Left cardiac atrium (tissue), 4 donors: Measurements from ENCODE around the gene DR1. TPM values are rescaled to one million over a fixed set of nuclear protein-coding genes. Genes with fewer than 3 reads are reported as not detected.
"Not testable (repeated sequence)": the region's sequence is repeated elsewhere in the genome, so short reads cannot be mapped to it uniquely, and the experiment has no call there.

Experiments
- ATAC-seq, 2 donors: fragments of 200-7000 bp; cut with Tn5 transposase; one replicate each; pipeline ENCODE4 v1.9.1; 2020; ENCODE audit warnings: mild to moderate bottlenecking in 2 of 2, moderate library complexity in 2 of 2
- DNase-seq: peaks from one replicate; pipeline ENCODE4 v3.0.0-alpha.2; 2020
- intact Hi-C, 2 donors: fragments of 100-400 bp; cut with DNase I; formaldehyde crosslinking; loops; one replicate each; pipeline versions ENCODE4 v1.14.1 to v1.15.1; 2022 to 2023
- total RNA-seq, 2 donors: library from RNA; stranded (reverse); fragmentation: NEBNext Ultra II Directional; extraction: Animal tissue kit (Norgen Biotek cat#: 25700); gene quantifications; one replicate each; pipeline ENCODE4 v1.2.1, GENCODE V29; 2021
- donor health status: DM: no; HTN: yes; CAD: no.
- donor health status: DM: no; HTN: yes; CAD: no; lungs with severe emphysema.
- donor health status: DM: yes; HTN: yes; CAD: no.
- donor health status: Dilated cardiomyopathy.

The DR1 gene
- total RNA-seq, 2 donors from 2014 or later: 33.2 to 41.0 TPM

DNA sequence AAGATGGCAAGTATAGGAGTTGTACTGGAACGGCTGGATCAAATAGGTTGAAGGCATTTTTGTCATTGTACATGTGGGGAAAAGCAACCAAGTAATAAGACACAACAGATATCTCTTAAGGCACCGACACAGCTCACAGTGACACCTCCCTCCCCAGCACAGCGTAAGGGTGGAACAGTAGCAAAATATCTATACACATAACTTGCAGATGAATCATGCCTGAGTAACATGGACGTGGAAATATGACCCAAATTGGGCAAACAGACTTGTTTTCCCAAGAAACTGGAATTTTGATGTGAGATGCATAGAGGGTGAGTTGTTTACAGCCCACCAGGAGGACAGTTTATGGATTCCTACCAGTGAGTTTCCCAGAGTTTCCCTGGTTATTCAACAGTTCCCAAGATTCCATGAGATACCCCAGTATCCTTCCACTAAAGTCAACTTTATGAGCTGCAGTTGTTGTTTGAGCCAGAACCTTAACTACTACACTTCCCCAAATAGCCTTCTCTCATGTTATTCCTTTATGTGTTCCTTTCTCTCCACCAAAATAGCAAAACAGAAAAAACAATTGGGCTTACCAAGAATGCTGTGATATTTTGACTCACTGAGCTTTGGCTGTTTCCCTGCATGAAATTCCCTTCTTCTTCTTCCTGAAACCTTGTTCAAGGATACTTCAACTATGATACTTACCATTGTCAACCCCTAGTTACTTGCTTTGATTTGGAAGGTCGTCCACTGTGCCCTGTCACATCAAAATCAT, 7.1 kb upstream of the DR1 start:
- ATAC-seq (peak in 1 of 2 donors; percentile 61), DNase-seq (no peak)
- intact Hi-C loops: no loop called here

DNA sequence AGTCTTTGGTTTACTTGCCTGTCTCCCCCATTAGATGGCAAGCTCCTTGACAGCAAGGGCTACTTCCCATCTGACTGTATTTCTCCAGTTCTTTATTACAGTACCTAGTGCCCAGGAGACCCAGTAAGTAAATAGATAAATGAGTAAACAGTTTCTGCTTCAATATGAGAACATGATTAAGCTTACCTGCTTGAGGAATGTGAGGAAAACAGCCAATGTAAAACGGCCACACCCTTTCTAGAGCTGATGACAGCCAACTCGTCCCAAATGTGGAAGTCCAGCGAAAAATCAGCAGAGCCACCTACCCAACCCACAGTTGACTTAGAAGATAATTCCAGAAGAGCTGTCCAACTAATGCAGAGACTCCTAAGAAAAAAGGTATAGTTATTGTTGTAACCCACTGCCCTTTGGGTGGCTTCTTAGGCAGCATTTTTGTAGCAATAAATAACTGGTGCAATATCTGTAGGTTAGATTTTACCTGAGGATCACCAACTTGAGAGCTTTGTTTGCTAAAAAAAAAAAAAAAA, 6.5 kb upstream of the DR1 start:
- intact Hi-C loops: no loop called here
- ATAC-seq (no peak), DNase-seq (no peak)

DNA sequence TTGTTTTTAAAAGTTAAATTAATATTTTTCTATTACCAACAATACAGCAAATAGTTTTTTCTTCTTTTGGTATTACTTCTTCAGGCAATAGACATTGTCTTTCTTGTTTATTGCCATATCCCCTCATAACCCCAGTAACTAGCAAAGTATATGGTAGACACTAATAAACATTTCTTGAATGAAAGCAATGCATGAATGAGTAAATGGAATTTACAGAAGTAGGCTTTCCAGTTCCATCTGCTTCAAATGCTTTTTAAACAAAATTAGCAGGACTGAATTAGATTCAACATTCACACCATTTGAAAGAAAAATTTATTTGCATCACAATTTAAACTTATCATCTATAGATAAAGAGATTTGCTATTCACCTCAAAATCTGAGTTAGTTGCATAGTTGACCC, 5.6 kb upstream of the DR1 start:
- DNase-seq: no peak
- ATAC-seq: no peak
- intact Hi-C loops: loop anchor here in 1 of 2 donors (5.0 kb wide), 1 partner anchor 33 kb away; no protein-coding TSS in a partner anchor

DNA sequence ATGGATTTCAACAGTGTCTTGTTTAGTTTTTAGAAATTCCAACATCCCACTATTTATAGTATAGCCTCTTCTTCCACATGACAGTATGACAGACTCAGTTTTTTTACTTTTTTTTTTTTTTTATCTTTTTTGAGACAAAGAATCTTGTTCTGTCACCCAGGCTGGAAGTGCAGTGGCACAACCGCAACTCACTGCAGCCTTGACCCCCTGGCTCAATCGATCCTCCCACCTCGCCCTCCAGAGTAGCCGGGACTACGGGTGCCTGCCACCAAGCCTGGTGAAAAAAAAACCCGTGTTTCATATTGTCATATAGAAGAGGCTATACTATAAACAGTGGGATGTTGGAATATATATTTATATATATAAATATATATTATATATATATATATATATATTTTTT, 1.2 kb upstream of the DR1 start:
- ATAC-seq (no peak), DNase-seq (no peak)
- intact Hi-C loops: loop anchor here in 1 of 2 donors (5.0 kb wide), 1 partner anchor 37 kb away; no protein-coding TSS in a partner anchor

DNA sequence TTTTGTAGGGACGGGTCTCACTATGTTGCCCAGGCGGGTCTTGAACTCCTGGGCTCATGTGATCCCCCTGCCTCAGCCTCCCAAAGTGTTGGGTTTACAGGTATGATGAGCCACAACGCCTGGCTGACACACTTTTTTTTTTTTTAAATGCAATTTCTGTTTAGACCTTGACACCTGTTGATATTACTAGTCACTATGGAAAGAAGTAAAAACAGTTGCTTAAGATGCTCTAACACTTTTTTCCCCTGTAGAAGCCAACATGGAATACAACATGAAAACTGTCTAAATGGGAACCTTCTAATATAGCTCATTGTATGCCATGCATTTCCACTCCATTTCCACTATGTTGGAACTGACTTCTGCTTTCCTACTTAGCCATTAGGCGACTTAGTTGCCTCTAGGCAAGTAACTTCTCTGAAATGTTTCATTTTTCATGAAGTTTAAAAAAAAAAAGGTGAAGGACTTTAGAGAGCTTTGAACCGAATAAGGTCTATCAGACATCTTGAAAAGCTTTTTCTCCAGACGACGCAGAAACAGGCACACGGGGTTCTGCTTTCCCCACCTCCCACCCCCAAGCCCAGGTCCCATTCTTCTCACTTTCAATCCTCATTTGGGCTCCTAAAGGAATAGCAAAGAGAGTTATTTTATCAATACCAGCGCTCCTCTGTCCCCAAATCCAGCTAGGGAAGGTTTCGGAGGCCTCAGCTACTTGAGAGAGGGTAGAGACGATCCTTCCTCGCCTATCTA, 648 bp upstream of the DR1 start:
- ATAC-seq: peak in 1 of 2 donors; percentile 12
- no peak for DNase-seq
- intact Hi-C loops: loop anchor here in 1 of 2 donors (5.0 kb wide), 2 partner anchors 38 to 212 kb away; no protein-coding TSS in a partner anchor

DNA sequence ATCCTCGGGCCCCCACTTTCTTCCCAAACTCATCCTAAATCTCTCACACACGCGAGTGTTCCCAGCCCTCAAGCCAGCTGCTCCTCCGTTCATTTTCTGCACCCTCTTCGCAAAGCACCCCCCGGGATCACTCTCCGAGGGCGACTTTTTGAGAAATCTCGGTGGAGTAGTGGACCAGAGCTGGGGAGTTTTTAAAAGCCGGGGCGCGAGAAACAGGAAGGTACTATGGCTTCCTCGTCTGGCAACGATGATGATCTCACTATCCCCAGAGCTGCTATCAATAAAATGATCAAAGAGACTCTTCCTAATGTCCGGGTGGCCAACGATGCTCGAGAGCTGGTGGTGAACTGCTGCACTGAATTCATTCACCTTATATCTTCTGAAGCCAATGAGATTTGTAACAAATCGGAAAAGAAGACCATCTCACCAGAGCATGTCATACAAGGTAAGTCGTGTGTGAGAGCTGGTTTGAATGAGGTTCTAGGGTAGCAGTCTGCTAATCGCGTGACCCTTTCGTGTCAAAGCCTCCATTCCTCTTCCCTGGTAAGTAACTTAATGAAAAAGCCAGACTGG, 800 bp downstream of the DR1 start:
- DNase-seq (no peak), ATAC-seq (peak; percentile 1 to 17)
- intact Hi-C loops: loop anchor here in 1 of 2 donors (5.0 kb wide), 1 partner anchor 211 kb away; no protein-coding TSS in a partner anchor

DNA sequence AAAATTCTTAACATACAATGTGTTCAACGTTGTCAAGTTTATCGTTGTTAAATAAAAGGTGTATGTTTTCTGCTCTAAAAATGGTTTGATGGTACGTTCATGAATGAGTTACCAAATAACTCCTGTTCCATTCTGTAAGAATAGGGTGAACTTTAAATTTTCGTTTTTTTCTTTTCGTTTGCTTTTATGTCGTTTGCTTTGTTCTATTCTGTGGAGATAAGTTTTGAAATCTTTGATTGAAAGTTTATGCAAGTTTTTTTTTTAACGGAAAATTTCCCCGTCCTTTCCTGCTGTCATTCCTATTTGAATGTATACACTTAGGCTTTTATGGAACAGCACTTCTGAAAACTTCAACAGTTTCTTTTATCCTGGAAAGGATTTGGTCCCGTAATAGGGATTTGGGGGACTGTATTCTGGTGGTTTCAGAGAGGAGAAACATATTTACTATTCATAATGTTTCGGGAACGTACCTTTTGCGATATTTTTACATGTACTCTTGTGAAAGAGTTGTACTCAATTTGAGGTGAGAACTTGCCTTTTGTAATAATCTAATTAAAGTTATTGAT, 1.7 kb downstream of the DR1 start:
- ATAC-seq: no peak
- DNase-seq: no peak
- intact Hi-C loops: loop anchor here in 1 of 2 donors (5.0 kb wide), 1 partner anchor 210 kb away; no protein-coding TSS in a partner anchor

DNA sequence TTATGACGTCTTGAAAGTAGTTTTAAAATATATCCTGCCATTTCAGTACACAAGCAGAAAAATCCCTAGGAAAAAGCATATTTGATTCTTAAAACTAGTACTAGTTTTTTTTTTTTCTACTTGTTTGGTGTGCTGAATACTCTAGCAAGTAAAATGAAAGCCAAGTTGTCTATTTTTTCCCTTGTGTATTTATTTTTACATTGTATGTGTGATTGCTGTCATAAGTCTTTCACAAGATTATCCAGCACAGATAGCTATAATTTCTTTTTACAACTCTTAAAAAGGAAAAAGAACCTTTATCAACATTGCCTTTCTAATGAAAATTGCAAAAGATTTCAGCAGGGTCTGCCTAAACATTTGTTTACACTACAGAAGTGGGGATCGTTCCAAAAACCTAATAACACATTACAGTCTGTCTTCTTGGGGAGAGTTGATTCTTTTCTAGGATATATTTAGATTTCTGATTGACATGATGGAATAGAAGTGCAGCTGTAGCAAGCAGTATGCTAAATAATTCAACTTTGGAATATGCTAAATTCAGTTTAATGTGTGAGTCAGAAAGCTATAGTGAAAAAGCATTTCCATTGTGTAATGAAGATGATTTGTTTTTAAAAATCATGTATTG, 2.5 kb downstream of the DR1 start:
- intact Hi-C loops: loop anchor here in 1 of 2 donors (5.0 kb wide), 1 partner anchor 209 kb away; no protein-coding TSS in a partner anchor
- ATAC-seq: no peak
- no peak for DNase-seq

DNA sequence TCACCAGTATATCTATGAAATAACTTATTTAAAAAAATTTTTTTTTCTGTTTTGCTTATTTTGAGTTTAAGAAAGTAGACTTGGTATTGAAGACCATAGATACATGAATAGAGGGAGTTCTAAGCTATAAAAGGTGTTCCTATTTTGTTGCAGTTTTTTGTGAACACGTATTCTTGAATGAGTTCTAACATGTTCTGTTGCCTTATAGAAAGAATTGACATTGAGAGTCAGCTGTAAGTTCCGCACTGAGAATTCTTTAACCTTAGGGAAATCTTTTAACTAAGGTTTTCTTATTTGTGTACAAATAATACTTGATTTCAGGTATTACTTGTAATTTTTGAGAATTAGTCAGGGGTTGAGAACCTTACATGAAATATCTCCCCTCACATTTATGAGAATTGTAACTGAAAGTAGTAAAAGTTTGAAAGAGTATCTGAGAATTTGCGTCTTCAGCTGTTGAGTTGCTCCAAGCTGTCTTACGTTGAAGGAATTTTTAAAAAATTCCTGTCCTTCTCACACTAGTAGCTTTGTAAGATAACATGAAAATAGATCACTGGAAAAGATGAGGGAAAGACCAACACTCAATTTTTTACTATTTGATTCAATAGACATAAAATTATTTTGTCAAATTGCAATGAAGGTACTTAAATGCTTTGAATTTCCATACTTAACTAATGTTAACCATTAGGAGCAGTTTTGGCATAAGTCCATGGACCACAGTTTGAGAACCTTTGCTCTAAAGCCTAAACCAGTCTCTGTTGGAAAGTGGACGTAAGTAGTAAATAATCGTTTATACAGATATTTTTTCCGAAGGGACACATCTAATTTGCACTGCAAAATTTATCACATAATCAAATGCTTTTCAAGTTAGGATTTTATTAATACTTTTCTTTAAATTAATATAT, 3.8 kb downstream of the DR1 start:
- intact Hi-C loops: loop anchor here in 1 of 2 donors (5.0 kb wide), 1 partner anchor 208 kb away; no protein-coding TSS in a partner anchor
- DNase-seq (no peak), ATAC-seq (no peak)

DNA sequence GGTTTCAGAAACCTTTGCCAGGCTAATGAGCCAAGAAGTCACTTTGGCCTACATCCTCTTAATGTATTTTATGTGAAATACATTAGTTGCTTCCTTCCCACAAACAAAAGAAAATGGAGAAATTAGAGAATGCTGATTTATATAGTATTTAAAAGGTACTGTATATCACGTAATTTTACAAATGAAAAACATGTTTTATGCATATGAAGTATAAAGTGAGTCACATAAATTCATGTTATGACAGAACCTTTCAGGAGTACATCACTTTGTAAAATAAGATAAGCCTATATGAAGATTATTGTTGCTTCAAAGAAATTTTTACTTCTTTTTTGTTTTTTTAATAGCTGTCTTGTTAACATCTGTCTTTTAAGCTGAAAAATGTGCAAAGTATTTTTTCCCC, 4.6 kb downstream of the DR1 start:
- DNase-seq: no peak
- intact Hi-C loops: no loop called here
- no peak for ATAC-seq

DNA sequence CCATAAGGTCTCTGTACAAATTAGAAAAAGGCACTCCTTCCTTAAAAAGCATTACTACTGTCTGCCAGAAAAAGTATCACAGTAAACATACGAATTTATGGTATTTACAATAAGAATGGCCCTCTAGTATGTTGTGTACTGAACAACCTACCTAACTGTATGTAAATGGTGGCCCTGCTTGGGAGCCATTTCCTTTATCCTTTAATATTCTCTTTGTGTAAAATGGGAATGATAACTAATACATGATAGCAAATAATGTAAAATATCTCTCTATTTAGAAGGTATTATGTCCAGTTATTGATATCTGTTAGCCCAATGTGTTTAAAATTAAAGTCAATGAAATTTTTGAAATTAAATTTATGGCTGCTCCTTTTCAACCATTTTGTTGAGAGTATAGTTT, 5.2 kb downstream of the DR1 start:
- intact Hi-C loops: no loop called here
- ATAC-seq: no peak

DNA sequence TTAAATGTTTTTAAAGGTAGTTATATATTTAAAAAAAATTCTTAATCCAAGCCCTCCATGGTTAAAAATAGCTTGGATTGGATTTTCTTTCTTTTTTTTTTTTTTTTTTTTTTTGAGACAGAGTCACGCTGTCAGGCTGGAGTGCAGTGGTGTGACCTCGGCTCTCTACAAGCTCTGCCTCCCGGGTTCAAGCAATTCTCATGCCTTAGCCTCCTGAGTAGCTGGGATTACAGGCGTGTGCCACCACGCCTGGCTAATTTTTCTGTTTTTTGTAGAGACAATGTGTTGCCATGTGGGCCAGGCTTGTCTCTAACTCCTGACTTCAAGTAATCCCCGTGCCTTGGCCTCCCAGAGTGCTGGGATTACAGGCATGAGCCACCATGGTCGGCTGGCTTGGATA, 5.6 kb downstream of the DR1 start:
- DNase-seq, intact Hi-C loops, ATAC-seq: not testable (repeated sequence)

More for the DNA sequence above, 5.2 kb downstream of the DR1 start:
- DNase-seq: no peak

DNA sequence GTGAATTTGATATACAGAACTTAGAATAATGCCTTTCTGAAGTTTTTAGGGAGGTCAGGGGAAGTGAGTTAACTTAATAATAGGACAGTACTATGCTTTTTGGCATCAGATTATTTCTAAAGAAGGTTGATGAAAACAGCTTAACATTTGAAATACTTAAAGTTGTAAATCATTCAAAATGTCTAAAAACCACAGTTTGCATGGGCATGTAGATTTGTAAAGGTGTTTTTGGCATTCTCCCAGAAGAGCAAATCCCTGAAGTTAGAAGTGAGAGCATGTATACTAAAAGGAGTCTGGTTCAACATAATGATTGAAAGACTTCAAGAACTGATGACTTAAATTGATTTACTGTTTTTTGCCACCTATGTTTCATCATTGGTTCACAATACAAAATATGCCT, 6.7 kb downstream of the DR1 start:
- no peak for DNase-seq
- intact Hi-C loops: no loop called here

DNA sequence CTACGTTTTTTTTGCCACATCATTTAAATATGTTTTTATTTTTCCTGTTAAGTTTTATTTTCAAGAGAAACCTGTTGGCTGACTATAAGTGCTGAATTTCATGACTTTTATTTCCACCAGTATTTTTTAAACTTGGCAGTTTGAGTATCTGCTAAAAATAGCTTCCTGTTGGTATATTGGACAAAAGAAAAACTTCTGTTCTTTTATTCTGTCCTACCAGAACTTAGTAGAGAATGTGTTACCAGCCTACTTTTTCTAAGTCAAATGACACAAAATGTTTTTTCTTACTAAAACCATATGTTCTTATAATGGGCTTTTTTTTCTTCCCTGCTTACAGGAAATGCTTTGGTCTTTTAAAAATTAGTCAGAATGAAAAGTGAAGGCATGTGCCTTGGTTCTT, 7.6 kb downstream of the DR1 start:
- intact Hi-C loops: no loop called here

More for the DNA sequence above, 6.7 kb downstream of the DR1 start:
- no peak for ATAC-seq

DNA sequence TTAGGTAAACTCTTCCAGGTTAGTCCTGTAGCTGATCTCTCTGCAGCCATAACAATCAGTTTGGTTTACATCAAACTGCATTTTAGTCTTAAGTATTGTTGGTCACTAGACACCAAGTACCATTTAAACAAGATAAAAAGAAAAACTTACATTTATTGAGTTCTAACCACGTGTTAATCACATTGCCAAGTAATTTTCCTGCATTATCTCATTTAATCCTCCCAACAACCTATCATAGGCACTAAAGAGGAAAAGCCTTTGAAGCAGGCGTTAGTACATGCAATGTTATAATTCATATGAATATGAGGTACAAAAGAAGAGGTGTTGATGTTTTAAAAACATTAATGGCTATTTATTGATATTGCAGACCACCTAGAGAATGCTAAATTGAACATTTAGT, 9.0 kb downstream of the DR1 start:
- DNase-seq (no peak), ATAC-seq (no peak)
- intact Hi-C loops: no loop called here

More for the DNA sequence above, 7.6 kb downstream of the DR1 start:
- no peak for ATAC-seq
- no peak for DNase-seq

DNA sequence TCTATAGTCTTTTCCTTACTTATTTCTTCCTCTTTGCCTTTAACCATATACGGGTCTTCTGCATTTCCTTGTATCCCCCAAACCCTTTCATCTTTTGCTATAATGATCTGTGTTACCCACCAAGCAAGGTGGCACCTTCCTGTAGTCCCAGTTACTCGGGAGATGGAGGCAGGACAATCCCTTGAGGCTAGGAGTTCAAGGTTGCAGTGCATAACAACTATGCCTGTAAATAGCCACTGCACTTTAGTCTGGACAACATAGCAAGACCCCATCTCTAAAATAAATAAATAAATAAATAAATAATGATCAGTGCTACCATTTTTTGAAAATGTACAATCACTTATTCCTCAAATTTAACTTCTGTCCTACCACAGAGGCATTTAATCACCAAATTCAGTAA, 11.5 kb downstream of the DR1 start:
- ATAC-seq (no peak), DNase-seq (no peak)
- intact Hi-C loops: no loop called here

DNA sequence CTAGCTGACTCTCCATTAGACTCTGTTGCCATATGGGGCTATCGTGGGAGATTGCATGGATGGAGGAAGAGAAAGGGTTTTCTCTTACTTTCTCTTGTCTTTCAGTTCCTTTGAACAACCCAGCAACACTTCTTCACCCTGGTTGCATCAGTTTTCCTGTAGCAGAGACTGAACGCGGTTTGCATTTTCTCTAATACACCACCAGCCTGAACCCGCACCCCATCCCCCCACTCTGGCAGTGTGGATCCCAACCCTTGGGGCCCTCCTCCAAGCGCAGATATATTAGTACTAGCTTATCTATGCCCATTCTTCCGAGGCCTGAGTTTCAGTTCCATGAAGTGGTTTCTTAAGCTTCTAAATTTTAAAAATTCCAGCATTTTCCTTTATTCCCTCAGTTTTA, 12.6 kb downstream of the DR1 start:
- intact Hi-C loops: no loop called here
- no peak for DNase-seq
- no peak for ATAC-seq

DNA sequence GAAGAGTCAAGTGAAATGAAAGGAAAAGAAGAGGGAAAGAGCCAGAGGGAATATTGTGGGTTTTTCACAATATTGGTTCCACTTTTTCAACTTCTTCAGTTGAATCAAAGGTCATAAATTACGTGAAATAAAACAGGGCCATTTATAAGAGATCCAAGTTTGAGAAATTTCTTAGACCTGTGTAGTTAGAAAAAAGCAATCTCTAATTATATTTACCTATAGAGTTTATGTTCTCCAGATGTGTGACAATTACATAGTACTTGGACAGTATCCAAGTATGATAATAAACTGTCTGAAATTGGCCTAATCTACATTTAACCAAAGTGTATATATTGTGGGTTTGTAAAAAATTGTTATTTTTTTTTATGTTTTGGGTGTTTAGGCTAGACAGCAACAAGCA, 14.4 kb downstream of the DR1 start:
- intact Hi-C loops: no loop called here
- no peak for DNase-seq
- ATAC-seq: no peak
